Esophagus squamous epithelium (tissue), 4 donors: ENCODE results near the gene HPSE2.

ENCODE experiments used
- CTCF ChIP-seq, 6 experiments: fragments of 450-650 bp in 4 of 6; fragments of 200-600 bp in 2 of 6; sonication (generic) in 2 of 6; IDR thresholded peaks; one replicate each; pipeline ENCODE4 v1.5.1; 2016 to 2019; ENCODE audit warnings: antibody characterized with exemption in 6 of 6, mild to moderate bottlenecking in 4 of 6, moderate library complexity in 4 of 6
- POLR2A ChIP-seq, 4 donors: fragments of 450-650 bp; IDR thresholded peaks; one replicate each; pipeline ENCODE4 v1.6.1; 2017; ENCODE audit warnings: antibody characterized with exemption in 4 of 4, mild to moderate bottlenecking in 4 of 4, moderate library complexity in 3 of 4

GRCh38 chr10:98655492-98655891, 580.2 kb downstream of the HPSE2 start:
- no peak for TF ChIP-seq CTCF (IDR thresholded peaks at IDR 0.05)
- no peak for TF ChIP-seq POLR2A (IDR thresholded peaks at IDR 0.05)
